ENCODE results near the gene CRLF1. TPM values are rescaled to one million over a fixed set of nuclear protein-coding genes. Genes with fewer than 3 reads are reported as not detected.

Gene CRLF1
- total RNA-seq, 1 experiment from 2014 or later: 0.61 TPM

DNA sequence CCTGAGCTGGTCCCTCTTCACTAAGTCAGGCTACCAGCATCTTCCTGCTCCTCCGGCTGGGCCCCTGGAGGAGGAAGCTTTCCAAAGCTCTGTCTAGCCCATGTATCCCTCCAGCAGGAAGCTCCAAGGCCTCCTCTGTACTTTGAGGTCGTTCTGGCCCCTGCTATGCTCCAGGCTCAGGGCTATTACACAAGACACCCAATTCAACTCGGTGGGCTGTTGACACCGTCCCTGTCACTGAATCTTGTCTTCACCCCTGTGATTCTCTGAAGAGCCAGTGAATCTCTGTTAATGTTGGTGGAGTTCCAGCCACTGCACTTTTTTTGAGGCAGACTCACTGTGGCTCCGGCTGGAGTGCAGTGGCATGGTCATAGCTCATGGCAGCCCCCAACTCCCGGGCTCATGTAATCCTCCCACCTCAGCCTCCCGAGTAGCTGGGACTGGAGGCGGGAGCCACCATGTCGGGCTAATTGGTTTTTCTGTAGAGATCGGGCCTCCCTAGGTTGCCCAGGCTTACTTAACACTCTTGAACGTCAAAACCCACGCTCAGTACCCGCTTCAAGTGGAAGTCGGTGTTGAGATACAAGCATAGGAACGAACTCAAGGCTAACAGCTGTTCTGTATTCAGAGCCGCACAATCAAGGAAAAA is 18.5 kb downstream of the CRLF1 start:
- intact Hi-C loops (cut with micrococcal nuclease; ENCODE audit: unreplicated experiment): loop anchor here (1.0 to 10.0 kb wide), 4 partner anchors 49 to 259 kb away; partner anchors contain the start of genes ELL and KLHL26
- H3K27me3 Mint-ChIP-seq (ENCODE audit: insufficient read depth, unreplicated experiment): no peaks in the 10 kb centered on the region
- TF ChIP-seq, protein P1, sequence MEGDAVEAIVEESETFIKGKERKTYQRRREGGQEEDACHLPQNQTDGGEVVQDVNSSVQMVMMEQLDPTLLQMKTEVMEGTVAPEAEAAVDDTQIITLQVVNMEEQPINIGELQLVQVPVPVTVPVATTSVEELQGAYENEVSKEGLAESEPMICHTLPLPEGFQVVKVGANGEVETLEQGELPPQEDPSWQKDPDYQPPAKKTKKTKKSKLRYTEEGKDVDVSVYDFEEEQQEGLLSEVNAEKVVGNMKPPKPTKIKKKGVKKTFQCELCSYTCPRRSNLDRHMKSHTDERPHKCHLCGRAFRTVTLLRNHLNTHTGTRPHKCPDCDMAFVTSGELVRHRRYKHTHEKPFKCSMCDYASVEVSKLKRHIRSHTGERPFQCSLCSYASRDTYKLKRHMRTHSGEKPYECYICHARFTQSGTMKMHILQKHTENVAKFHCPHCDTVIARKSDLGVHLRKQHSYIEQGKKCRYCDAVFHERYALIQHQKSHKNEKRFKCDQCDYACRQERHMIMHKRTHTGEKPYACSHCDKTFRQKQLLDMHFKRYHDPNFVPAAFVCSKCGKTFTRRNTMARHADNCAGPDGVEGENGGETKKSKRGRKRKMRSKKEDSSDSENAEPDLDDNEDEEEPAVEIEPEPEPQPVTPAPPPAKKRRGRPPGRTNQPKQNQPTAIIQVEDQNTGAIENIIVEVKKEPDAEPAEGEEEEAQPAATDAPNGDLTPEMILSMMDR (IDR thresholded peaks at IDR 0.05; ENCODE audit: insufficient read depth in 1 of 2, low read depth in 1 of 2, low read length in 1 of 2, severe bottlenecking in 1 of 2, unreplicated experiment in 1 of 2): no peak
- H3K4me1 ChIP-seq: no peaks in the 10 kb centered on the region
- no peaks in the 10 kb centered on the region for H3K27me3 ChIP-seq (replicated peaks; ENCODE audit: control insufficient read depth, insufficient read depth, low read length)
- BruUV-seq (replicated peaks): TSS peak; percentile 77
- peak overlapping the region; percentile 82 for H3K4me3 Mint-ChIP-seq (ENCODE audit: unreplicated experiment)
- peak overlapping the region; percentile 82 for H3K27ac Mint-ChIP-seq (ENCODE audit: unreplicated experiment)
- H3K36me3 Mint-ChIP-seq (ENCODE audit: insufficient read depth, unreplicated experiment): peaks cover 8% of the 10 kb centered on the region
- no peaks in the 10 kb centered on the region for H3K9me3 Mint-ChIP-seq (ENCODE audit: unreplicated experiment)
- peak overlapping the region; percentile 89 for H3K4me3 ChIP-seq (ENCODE audit: low read depth, low read length)
- DNase-seq: peak in 1 of 2 experiments; percentile 18
- peaks cover 7% of the 10 kb centered on the region for H3K4me1 Mint-ChIP-seq (ENCODE audit: low read depth, unreplicated experiment)
- ChIA-PET POLR2A (interaction anchor here (0.6 to 1.3 kb wide), 3 partner anchors 14 to 243 kb away, joined by 3 to 5 read pairs (median 4); partner anchors contain the start of gene UBA52), CTCF (interaction anchor here (0.6 to 2.6 kb wide), 10 partner anchors 16 to 259 kb away, joined by 3 to 17 read pairs (median 5); partner anchors contain the start of genes KXD1 and UBA52)
- no peaks in the 10 kb centered on the region for H3K36me3 ChIP-seq (ENCODE audit: control insufficient read depth, insufficient read depth, low read length)
- no peaks in the 10 kb centered on the region for H3K9me3 ChIP-seq

DNA sequence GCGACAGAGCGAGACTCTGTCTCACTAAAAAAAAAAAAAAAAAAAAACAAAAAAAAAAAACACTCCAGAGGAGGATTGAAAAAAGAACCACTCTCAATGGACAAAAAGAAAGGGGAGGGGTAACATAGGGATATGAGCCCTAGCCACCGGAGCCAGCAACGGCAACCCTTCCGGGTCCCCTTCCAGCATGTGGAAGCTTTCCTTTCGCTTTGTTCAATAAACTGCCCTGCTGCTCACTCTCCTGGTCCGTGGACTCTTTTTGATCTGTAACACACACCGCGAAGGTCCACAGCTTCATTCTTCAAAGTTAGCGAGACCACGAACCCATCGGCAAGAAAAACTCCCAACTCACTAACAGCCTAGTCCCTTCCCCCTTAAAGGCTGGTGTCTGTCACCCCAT is 19.0 kb downstream of the CRLF1 start:
- no peak for DNase-seq
- Histone ChIP-seq H3K27me3 (replicated peaks; ENCODE audit: control insufficient read depth, insufficient read depth, low read length) (no peaks in the 10 kb centered on the region), H3K4me3 (ENCODE audit: low read depth, low read length) (peak overlapping the region; percentile 89), H3K9me3 (no peaks in the 10 kb centered on the region), H3K4me1 (no peaks in the 10 kb centered on the region), H3K36me3 (ENCODE audit: control insufficient read depth, insufficient read depth, low read length) (no peaks in the 10 kb centered on the region)
- intact Hi-C loops (cut with micrococcal nuclease; ENCODE audit: unreplicated experiment): loop anchor here (5.0 to 10.0 kb wide), 2 partner anchors 123 to 260 kb away; no protein-coding TSS in a partner anchor
- H3K27ac Mint-ChIP-seq (ENCODE audit: unreplicated experiment): peak overlapping the region; percentile 82
- peaks cover 7% of the 10 kb centered on the region for H3K4me1 Mint-ChIP-seq (ENCODE audit: low read depth, unreplicated experiment)
- BruUV-seq (replicated peaks): no TSS peak
- no peaks in the 10 kb centered on the region for H3K9me3 Mint-ChIP-seq (ENCODE audit: unreplicated experiment)
- H3K4me3 Mint-ChIP-seq (ENCODE audit: unreplicated experiment): peak overlapping the region; percentile 82
- no peaks in the 10 kb centered on the region for H3K27me3 Mint-ChIP-seq (ENCODE audit: insufficient read depth, unreplicated experiment)
- ChIA-PET POLR2A (interaction anchor here (0.6 to 1.3 kb wide), 2 partner anchors 14 to 244 kb away, joined by 3 to 5 read pairs; no protein-coding TSS in a partner anchor), CTCF (interaction anchor here (0.6 to 2.6 kb wide), 7 partner anchors 16 to 259 kb away, joined by 3 to 17 read pairs (median 7); partner anchors contain the start of genes KXD1 and UBA52)
- TF ChIP-seq, protein P1 (IDR thresholded peaks at IDR 0.05; ENCODE audit: insufficient read depth in 1 of 2, low read depth in 1 of 2, low read length in 1 of 2, severe bottlenecking in 1 of 2, unreplicated experiment in 1 of 2): no peak
- peaks cover 8% of the 10 kb centered on the region for H3K36me3 Mint-ChIP-seq (ENCODE audit: insufficient read depth, unreplicated experiment)

DNA sequence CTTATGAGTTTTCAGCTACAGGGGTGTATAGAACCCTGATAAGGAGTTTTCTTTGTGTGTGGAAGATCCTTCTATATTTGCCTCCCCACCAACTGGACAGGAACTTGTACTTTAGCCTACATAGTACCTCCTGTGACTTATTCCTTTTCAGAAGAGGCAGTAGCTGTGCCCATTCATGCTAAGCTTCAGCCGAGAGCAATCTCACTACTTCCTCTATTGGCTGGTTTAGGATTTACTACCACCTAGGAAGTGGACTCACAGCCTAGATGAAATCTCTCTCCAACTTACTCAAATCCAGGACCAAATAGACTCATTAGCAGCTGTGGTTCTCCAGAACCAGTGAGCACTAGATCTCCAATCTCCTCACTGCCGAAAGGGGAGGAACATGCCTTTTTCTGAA is 20.3 kb downstream of the CRLF1 start:
- no peaks in the 10 kb centered on the region for H3K36me3 ChIP-seq (ENCODE audit: control insufficient read depth, insufficient read depth, low read length)
- POLR2A ChIA-PET: no interaction called here

More for the DNA sequence above, 20.3 kb downstream of the CRLF1 start:
- H3K4me3 Mint-ChIP-seq (ENCODE audit: unreplicated experiment): no peak overlapping the region
- no TSS peak for BruUV-seq (replicated peaks)
- Histone ChIP-seq H3K4me1 (no peaks in the 10 kb centered on the region), H3K27me3 (replicated peaks; ENCODE audit: control insufficient read depth, insufficient read depth, low read length) (no peaks in the 10 kb centered on the region), H3K4me3 (ENCODE audit: low read depth, low read length) (no peak overlapping the region), H3K9me3 (no peaks in the 10 kb centered on the region)
- H3K36me3 Mint-ChIP-seq (ENCODE audit: insufficient read depth, unreplicated experiment): peaks cover 8% of the 10 kb centered on the region
- DNase-seq: no peak
- TF ChIP-seq, protein P1 (IDR thresholded peaks at IDR 0.05; ENCODE audit: insufficient read depth in 1 of 2, low read depth in 1 of 2, low read length in 1 of 2, severe bottlenecking in 1 of 2, unreplicated experiment in 1 of 2): peak in 1 of 2 experiments; percentile 2
- H3K4me1 Mint-ChIP-seq (ENCODE audit: low read depth, unreplicated experiment): peaks cover 7% of the 10 kb centered on the region
- no peaks in the 10 kb centered on the region for H3K9me3 Mint-ChIP-seq (ENCODE audit: unreplicated experiment)
- no peak overlapping the region for H3K27ac Mint-ChIP-seq (ENCODE audit: unreplicated experiment)
- H3K27me3 Mint-ChIP-seq (ENCODE audit: insufficient read depth, unreplicated experiment): no peaks in the 10 kb centered on the region
- CTCF ChIA-PET: no interaction called here
- intact Hi-C loops (cut with micrococcal nuclease; ENCODE audit: unreplicated experiment): loop anchor here (5.0 to 10.0 kb wide), 2 partner anchors 122 to 261 kb away; no protein-coding TSS in a partner anchor
